H9 (cell line): Measurements from ENCODE around the gene RIPK4. TPM values are rescaled to one million over a fixed set of nuclear protein-coding genes. Genes with fewer than 3 reads are reported as not detected.

Experiments
- DNase-seq: peaks from one replicate; pipeline ENCODE4 v3.0.0-alpha.2; 2017
- H2AFZ ChIP-seq: one replicate; pipeline ENCODE4 v1.6.1; 2013; ENCODE audit warnings: mild to moderate bottlenecking, low read length, control low read depth, moderate library complexity
- H2AK5ac ChIP-seq: 2 replicates; pipeline ENCODE4 v1.6.1; 2013; ENCODE audit warnings: low read length, control low read depth, mixed read lengths; ENCODE audit not compliant: insufficient read length
- H2BK120ac ChIP-seq: one replicate; pipeline ENCODE4 v1.6.1; 2013; ENCODE audit warnings: low read depth, mild to moderate bottlenecking, low read length, control low read depth, inconsistent platforms; ENCODE audit not compliant: poor library complexity, severe bottlenecking
- H2BK12ac ChIP-seq: 2 replicates; pipeline ENCODE4 v1.6.1; 2013; ENCODE audit warnings: low read length, control low read depth, mixed read lengths, low read depth; ENCODE audit not compliant: insufficient read length
- H2BK15ac ChIP-seq: 2 replicates; pipeline ENCODE4 v1.6.1; 2013; ENCODE audit warnings: low read depth, low read length, control low read depth
- H2BK20ac ChIP-seq: one replicate; pipeline ENCODE4 v1.6.1; 2013; ENCODE audit warnings: low read depth, mild to moderate bottlenecking, low read length, control low read depth, inconsistent platforms; ENCODE audit not compliant: poor library complexity, severe bottlenecking
- H2BK5ac ChIP-seq: 2 replicates; pipeline ENCODE4 v1.6.1; 2013; ENCODE audit warnings: low read length, control low read depth, mixed read lengths; ENCODE audit not compliant: insufficient read length
- H3K14ac ChIP-seq: 2 replicates; pipeline ENCODE4 v1.6.1; 2013; ENCODE audit warnings: low read length, control low read depth; ENCODE audit not compliant: insufficient read depth
- H3K18ac ChIP-seq: 2 replicates; pipeline ENCODE4 v1.6.1; 2013; ENCODE audit warnings: low read depth, mild to moderate bottlenecking, mixed read lengths, low read length, control low read depth; ENCODE audit not compliant: insufficient read length
- H3K23ac ChIP-seq: 2 replicates; pipeline ENCODE4 v1.6.1; 2013; ENCODE audit warnings: low read length, control low read depth, mixed read lengths, low read depth; ENCODE audit not compliant: insufficient read length
- H3K23me2 ChIP-seq: 2 replicates; pipeline ENCODE4 v1.6.1; 2013; ENCODE audit warnings: low read depth, mild to moderate bottlenecking, mixed read lengths, low read length, control low read depth; ENCODE audit not compliant: insufficient read length, poor library complexity, severe bottlenecking
- H3K27ac ChIP-seq: 2 replicates; pipeline ENCODE4 v1.5.1; 2013; ENCODE audit warnings: low read length, control low read depth, mixed read lengths, low read depth; ENCODE audit not compliant: insufficient read length
- H3K27me3 ChIP-seq: 2 replicates; pipeline ENCODE4 v1.6.1; 2013; ENCODE audit warnings: low read length, control low read depth, inconsistent platforms; ENCODE audit not compliant: insufficient read depth
- H3K4ac ChIP-seq: 2 replicates; pipeline ENCODE4 v1.6.1; 2013; ENCODE audit warnings: low read depth, mild to moderate bottlenecking, control low read depth, inconsistent platforms, low read length, moderate library complexity
- H3K4me1 ChIP-seq: 2 replicates; pipeline ENCODE4 v1.6.1; 2013; ENCODE audit warnings: low read length, control low read depth, inconsistent platforms; ENCODE audit not compliant: insufficient read depth
- H3K4me2 ChIP-seq: 2 replicates; pipeline ENCODE4 v1.6.1; 2013; ENCODE audit warnings: low read length, control low read depth, mixed read lengths; ENCODE audit not compliant: insufficient read length, insufficient read depth
- H3K56ac ChIP-seq: 2 replicates; pipeline ENCODE4 v1.6.1; 2013; ENCODE audit warnings: low read depth, mild to moderate bottlenecking, mixed read lengths, low read length, control low read depth; ENCODE audit not compliant: insufficient read length
- H3K79me1 ChIP-seq: 2 replicates; pipeline ENCODE4 v1.6.1; 2013; ENCODE audit warnings: low read depth, mild to moderate bottlenecking, moderate library complexity, low read length, control low read depth, inconsistent platforms; ENCODE audit not compliant: insufficient read depth, poor library complexity, severe bottlenecking
- H3K79me2 ChIP-seq: 2 replicates; pipeline ENCODE4 v1.6.1; 2013; ENCODE audit warnings: low read length, control low read depth, inconsistent platforms; ENCODE audit not compliant: insufficient read depth
- H3K9ac ChIP-seq: 2 replicates; pipeline ENCODE4 v1.6.1; 2013; ENCODE audit warnings: low read length, control low read depth, mixed read lengths; ENCODE audit not compliant: insufficient read length; ENCODE audit errors: extremely low read depth
- H3K9me3 ChIP-seq: one replicate; pipeline ENCODE4 v1.6.1; 2013; ENCODE audit warnings: low read depth, low read length, inconsistent platforms; ENCODE audit not compliant: control insufficient read depth
- H3T11ph ChIP-seq: one replicate; pipeline ENCODE4 v1.6.1; 2013; ENCODE audit warnings: mild to moderate bottlenecking, low read length, control low read depth, inconsistent platforms
- H4K20me1 ChIP-seq: one replicate; pipeline ENCODE4 v1.6.1; 2013; ENCODE audit not compliant: control insufficient read depth, insufficient read length, insufficient read depth
- H4K5ac ChIP-seq: 2 replicates; pipeline ENCODE4 v1.6.1; 2013; ENCODE audit warnings: low read depth, mild to moderate bottlenecking, mixed read lengths, low read length, control low read depth; ENCODE audit not compliant: insufficient read length
- H4K8ac ChIP-seq: replicated peaks from 2 replicates; pipeline ENCODE4 v1.6.1; 2013; ENCODE audit warnings: low read length, control low read depth, mixed read lengths, low read depth; ENCODE audit not compliant: insufficient read length
- H4K91ac ChIP-seq: 2 replicates; pipeline ENCODE4 v1.6.1; 2013; ENCODE audit warnings: low read depth, mild to moderate bottlenecking, moderate library complexity, mixed read lengths, low read length, control low read depth; ENCODE audit not compliant: insufficient read length
- H3K27ac Mint-ChIP-seq, 3 experiments: 2 replicates in 2 of 3; 3 replicates in 1 of 3; pipeline ENCODE4 v1.8.0; 2020 to 2021; ENCODE audit warnings: mixed read lengths in 3 of 3, mild to moderate bottlenecking in 1 of 3, moderate library complexity in 1 of 3
- H3K27me3 Mint-ChIP-seq: 2 replicates; pipeline ENCODE4 v1.8.0; 2021; ENCODE audit warnings: low read depth, mild to moderate bottlenecking, moderate library complexity, mixed read lengths
- H3K36me3 Mint-ChIP-seq, 3 experiments: 2 replicates in 2 of 3; 3 replicates in 1 of 3; pipeline ENCODE4 v1.8.0; 2020 to 2021; ENCODE audit warnings: low read depth in 3 of 3, mixed read lengths in 3 of 3; ENCODE audit not compliant: insufficient read depth in 1 of 3
- H3K4me1 Mint-ChIP-seq, 2 experiments: 2 replicates each; pipeline ENCODE4 v1.8.0; 2020; ENCODE audit warnings: mixed read lengths in 2 of 2
- H3K4me3 Mint-ChIP-seq, 2 experiments: 2 replicates in 1 of 2; 3 replicates in 1 of 2; pipeline ENCODE4 v1.8.0; 2020 to 2021; ENCODE audit warnings: mild to moderate bottlenecking in 2 of 2, mixed read lengths in 2 of 2, moderate library complexity in 1 of 2
- H3K9me3 Mint-ChIP-seq, 2 experiments: 2 replicates in 1 of 2; 3 replicates in 1 of 2; pipeline ENCODE4 v1.8.0; 2020; ENCODE audit warnings: mild to moderate bottlenecking in 2 of 2, mixed read lengths in 2 of 2, moderate library complexity in 1 of 2
- WGBS: extraction: QIAGEN DNeasy Blood & Tissue Kit; methylation state at CpG from one replicate; pipeline ENCODE4 v1.1.7; 2013; ENCODE audit warnings: missing lambda C conversion rate, low lambda C conversion rate, mixed read lengths; ENCODE audit not compliant: insufficient read length; ENCODE audit errors: extremely low coverage; 5-methylcytosine and 5-hydroxymethylcytosine counted together
- total RNA-seq: library from RNA; stranded (reverse); gene quantifications from 2 replicates; pipeline ENCODE4 v1.2.1, GENCODE V29; 2021
- TF ChIP-seq, protein P1 (sequence below): fragments of 200-600 bp; sonication (generic); conservative IDR thresholded peaks from 3 replicates; pipeline ENCODE4 v1.8.0; 2021; ENCODE audit warnings: antibody characterized with exemption, mild to moderate bottlenecking

Gene RIPK4
- total RNA-seq, 1 experiment from 2014 or later: 2.9 TPM

DNA sequence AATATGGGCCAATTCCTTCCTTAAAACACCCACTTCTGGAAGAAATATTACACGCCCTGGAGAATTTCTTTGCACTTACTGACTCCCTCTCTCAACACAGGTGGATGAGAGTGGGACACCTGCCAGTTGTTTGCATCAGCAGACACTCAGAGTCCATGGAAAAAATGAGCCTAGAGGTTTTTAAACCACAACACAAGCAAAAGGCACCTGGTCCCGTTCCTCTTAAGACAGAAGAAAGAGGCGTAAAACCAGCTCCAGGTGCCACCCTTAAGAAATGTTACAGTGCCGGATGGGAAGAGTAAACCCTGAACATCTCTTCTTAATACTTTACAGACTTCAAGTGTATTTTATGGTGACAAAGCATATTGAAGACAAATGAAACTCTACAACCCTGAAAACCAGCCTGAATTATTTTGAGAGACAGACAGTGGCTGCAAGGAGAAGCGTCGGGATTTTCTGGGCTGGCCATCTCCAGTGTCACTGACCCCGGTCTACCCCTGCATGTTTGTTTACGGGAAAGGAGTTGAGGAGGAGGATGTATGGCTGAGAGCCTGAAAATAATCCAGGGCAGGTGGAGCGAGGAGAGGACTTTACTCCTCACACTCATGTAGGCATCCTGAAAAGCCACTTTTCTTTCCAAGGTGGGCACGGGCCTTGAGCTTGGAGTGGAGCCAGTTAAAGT is 7.8 kb upstream of the RIPK4 start:
- H4K8ac ChIP-seq: no peak overlapping the region

More for the DNA sequence above, 7.8 kb upstream of the RIPK4 start:
- H3K79me2 ChIP-seq: no peaks in the 10 kb centered on the region
- Mint-ChIP-seq H3K9me3 (no peaks in the 10 kb centered on the region; a peak in 2 of 5 replicates), H3K36me3 (no peaks in the 10 kb centered on the region), H3K4me3 (no peak overlapping the region), H3K4me1 (peaks cover 29 to 44% of the 10 kb centered on the region in 2 experiments), H3K27me3 (peaks cover 60% of the 10 kb centered on the region), H3K27ac (no peak overlapping the region)
- H3K18ac ChIP-seq: no peak overlapping the region
- H3K79me1 ChIP-seq: no peaks in the 10 kb centered on the region
- H3T11ph ChIP-seq: no peak overlapping the region
- no peak overlapping the region for H3K4me2 ChIP-seq
- H3K14ac ChIP-seq: no peak overlapping the region
- no peak overlapping the region for H4K91ac ChIP-seq
- no peak overlapping the region for H2BK15ac ChIP-seq
- no peak overlapping the region for H2BK120ac ChIP-seq
- H3K56ac ChIP-seq: no peak overlapping the region
- H3K9me3 ChIP-seq: no peaks in the 10 kb centered on the region
- TF ChIP-seq, protein P1, sequence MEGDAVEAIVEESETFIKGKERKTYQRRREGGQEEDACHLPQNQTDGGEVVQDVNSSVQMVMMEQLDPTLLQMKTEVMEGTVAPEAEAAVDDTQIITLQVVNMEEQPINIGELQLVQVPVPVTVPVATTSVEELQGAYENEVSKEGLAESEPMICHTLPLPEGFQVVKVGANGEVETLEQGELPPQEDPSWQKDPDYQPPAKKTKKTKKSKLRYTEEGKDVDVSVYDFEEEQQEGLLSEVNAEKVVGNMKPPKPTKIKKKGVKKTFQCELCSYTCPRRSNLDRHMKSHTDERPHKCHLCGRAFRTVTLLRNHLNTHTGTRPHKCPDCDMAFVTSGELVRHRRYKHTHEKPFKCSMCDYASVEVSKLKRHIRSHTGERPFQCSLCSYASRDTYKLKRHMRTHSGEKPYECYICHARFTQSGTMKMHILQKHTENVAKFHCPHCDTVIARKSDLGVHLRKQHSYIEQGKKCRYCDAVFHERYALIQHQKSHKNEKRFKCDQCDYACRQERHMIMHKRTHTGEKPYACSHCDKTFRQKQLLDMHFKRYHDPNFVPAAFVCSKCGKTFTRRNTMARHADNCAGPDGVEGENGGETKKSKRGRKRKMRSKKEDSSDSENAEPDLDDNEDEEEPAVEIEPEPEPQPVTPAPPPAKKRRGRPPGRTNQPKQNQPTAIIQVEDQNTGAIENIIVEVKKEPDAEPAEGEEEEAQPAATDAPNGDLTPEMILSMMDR: no peak
- no peak overlapping the region for H2BK20ac ChIP-seq
- DNase-seq: no peak
- no peak overlapping the region for H4K5ac ChIP-seq
- H3K9ac ChIP-seq: no peak overlapping the region
- no peak overlapping the region for H2BK5ac ChIP-seq
- no peaks in the 10 kb centered on the region for H3K4me1 ChIP-seq
- no peak overlapping the region for H2AK5ac ChIP-seq
- no peak overlapping the region for H3K27ac ChIP-seq
- peaks cover 20% of the 10 kb centered on the region; the same call in 1 of the 2 replicates for H3K27me3 ChIP-seq
- no peaks in the 10 kb centered on the region for H3K23me2 ChIP-seq
- no peak overlapping the region for H2BK12ac ChIP-seq
- WGBS: no CpG with 5 or more reads among the region's 10 CpGs
- no peak overlapping the region for H3K4ac ChIP-seq
- no peak overlapping the region for H2AFZ ChIP-seq
- no peak overlapping the region for H3K23ac ChIP-seq
- no peaks in the 10 kb centered on the region for H4K20me1 ChIP-seq
